RWPE1 (cell line): ENCODE data around the gene USP32.

Experiments used
- CTCF ChIA-PET: fragments of 350-600 bp; sonication (Branson Sonifier 250); formaldehyde crosslinking; extraction: SDS; loops from one replicate; lab custom pipeline; 2021; lab: Yijun Ruan, JAX
- POLR2A ChIA-PET: fragments of 400-600 bp; formaldehyde crosslinking; extraction: SDS; loops from one replicate; lab custom pipeline; 2020; ENCODE audit warnings: antibody characterized with exemption; ENCODE audit not compliant: low non-redundant PET; lab: Yijun Ruan, JAX
- DNase-seq: peaks from one replicate; pipeline ENCODE4 v3.0.0; 2012; ENCODE audit warnings: low spot score
- H3K27ac ChIP-seq: fragments of 450-650 bp; 2 replicates; pipeline ENCODE4 v1.5.1; 2017
- TF ChIP-seq, protein P1 (sequence below): fragments of 450-650 bp; conservative IDR thresholded peaks from 2 replicates; pipeline ENCODE4 v1.5.1; 2017; ENCODE audit warnings: low read depth, mild to moderate bottlenecking

Gene USP32

DNA sequence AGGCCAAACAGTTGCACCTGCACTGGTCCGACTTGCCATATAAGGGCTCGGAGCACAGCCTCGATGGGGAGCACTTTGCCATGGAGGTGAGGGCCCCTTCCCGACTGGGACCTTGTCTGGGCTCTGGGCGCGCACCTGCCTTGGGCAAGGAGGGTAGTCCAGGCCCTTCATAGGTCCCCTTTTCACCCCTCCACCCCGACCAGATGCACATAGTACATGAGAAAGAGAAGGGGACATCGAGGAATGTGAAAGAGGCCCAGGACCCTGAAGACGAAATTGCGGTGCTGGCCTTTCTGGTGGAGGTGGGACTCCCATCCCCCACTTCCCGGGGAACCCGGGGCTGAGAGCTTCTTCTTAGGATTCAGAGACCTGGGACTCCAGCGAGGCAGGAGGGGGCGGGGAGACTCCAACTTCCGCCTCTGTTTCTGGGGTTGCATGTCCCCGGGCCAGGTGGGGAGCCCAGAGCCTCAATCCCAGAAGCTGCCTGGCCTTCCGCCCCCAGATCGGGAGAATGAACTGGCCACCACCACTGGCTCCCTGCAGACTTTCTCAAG lies 234.4 kb downstream of the USP32 start:
- CTCF ChIA-PET = interaction anchor here (0.5 kb wide), 1 partner anchor 17 kb away, joined by 3 read pairs; no protein-coding TSS in a partner anchor
- POLR2A ChIA-PET = no interaction called here
- no peak overlapping the region for H3K27ac ChIP-seq
- TF ChIP-seq, protein P1, sequence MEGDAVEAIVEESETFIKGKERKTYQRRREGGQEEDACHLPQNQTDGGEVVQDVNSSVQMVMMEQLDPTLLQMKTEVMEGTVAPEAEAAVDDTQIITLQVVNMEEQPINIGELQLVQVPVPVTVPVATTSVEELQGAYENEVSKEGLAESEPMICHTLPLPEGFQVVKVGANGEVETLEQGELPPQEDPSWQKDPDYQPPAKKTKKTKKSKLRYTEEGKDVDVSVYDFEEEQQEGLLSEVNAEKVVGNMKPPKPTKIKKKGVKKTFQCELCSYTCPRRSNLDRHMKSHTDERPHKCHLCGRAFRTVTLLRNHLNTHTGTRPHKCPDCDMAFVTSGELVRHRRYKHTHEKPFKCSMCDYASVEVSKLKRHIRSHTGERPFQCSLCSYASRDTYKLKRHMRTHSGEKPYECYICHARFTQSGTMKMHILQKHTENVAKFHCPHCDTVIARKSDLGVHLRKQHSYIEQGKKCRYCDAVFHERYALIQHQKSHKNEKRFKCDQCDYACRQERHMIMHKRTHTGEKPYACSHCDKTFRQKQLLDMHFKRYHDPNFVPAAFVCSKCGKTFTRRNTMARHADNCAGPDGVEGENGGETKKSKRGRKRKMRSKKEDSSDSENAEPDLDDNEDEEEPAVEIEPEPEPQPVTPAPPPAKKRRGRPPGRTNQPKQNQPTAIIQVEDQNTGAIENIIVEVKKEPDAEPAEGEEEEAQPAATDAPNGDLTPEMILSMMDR = no peak
- no peak for DNase-seq

DNA sequence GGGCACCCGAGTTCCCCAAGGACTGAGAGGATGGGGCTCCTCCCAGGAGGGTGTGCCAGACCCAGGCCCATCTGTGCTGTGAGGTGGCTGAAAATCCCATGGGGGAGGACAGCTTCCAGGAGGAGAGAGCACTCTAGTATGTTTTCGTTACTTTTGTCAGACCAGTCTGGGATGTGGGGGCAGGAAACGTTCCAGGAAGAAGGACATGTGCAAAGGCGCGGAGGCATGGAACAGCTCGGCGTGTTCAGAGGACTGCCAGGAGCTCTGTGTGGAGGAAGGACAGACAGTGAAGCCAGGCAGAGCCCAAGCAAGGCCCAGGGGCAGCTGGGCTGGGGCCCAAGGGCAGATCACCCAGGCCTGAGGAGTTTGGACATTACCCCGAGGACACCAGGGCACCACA lies 235.2 kb downstream of the USP32 start:
- CTCF ChIA-PET = interaction anchor here (0.5 kb wide), 1 partner anchor 17 kb away, joined by 3 read pairs; no protein-coding TSS in a partner anchor
- TF ChIP-seq, protein P1 = no peak
- POLR2A ChIA-PET = no interaction called here
- no peak overlapping the region for H3K27ac ChIP-seq
- no peak for DNase-seq

DNA sequence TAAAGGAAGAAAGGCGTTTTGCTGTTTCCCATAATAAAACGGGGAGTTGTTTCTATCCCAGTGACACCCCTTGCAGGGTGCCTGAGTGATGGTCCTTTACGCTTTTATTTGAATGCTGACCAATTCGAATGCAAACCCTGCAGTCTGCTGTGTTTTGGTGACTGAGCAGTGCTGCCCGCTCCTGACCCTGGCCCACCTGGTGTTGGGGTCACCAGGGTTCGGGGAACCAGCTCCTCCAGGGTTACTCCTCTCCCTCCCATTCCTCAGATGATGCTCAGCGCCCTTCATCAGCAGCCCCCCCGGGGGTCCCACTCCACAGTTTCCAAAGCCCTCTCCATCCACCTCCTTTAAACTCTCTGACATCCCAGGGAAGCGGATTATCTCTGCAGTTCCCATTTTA lies 236.1 kb downstream of the USP32 start:
- TF ChIP-seq, protein P1 = no peak
- CTCF ChIA-PET = no interaction called here
- POLR2A ChIA-PET = no interaction called here
- no peak for DNase-seq
- H3K27ac ChIP-seq = no peak overlapping the region

DNA sequence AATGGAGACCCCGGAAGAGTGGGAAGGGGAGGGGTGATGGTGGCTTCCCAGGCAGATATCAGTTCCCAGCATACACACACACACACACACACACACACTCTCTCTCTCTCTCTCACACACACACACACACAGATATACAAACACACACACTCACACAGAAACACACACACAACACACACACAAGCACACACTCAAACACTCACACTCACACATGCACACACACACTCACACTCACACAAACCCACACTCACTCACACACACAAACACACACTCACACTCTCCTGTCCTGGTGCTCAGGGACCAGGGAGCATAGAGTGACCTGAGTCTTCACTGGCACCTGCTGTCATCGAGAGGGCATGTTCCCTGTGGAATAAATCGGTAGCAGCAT lies 236.5 kb downstream of the USP32 start:
- no peak for DNase-seq
- ChIA-PET CTCF (no interaction called here), POLR2A (no interaction called here)
- TF ChIP-seq, protein P1 = no peak
- H3K27ac ChIP-seq = no peak overlapping the region

DNA sequence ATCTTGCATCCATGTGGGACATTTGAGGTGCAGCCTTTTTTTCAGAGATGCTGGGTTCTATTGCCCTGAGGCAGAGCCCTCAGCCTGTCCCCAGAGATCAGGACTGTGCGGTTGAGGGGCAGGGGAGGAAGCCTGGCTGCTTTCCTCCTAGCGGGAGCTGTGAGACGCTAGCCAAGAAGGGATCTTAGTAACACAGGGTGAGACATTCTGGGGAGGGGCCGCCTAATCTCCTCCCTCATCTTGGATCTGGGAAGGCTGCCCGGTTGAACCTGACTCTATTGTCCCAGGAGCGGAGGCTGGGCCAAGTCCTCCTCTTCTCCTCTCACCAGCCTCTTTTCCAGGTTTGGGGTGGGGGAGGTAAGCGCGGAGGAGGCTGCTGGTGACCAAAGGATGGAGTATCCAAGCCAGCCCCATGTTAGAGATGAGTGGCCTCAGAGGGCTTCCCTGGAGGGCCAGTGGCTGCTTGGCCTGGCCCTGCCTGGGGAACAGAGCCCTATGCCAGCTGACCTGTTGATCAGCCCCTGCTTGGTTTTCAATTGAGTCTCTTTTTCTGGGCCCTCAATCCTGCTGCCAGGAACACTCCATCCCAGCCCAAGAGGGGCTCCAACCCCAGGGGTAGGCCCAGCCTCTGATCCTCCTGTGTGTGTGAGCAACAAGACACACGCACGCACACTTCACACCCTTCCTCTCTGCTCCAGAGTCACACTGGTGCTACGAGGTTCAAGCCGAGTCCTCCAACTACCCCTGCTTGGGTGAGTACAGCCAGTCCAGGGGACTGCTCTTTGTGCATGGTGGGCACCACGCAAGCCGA lies 237.1 kb downstream of the USP32 start:
- POLR2A ChIA-PET = no interaction called here
- CTCF ChIA-PET = no interaction called here
- TF ChIP-seq, protein P1 = no peak
- H3K27ac ChIP-seq = no peak overlapping the region
- peak; percentile 23 for DNase-seq

DNA sequence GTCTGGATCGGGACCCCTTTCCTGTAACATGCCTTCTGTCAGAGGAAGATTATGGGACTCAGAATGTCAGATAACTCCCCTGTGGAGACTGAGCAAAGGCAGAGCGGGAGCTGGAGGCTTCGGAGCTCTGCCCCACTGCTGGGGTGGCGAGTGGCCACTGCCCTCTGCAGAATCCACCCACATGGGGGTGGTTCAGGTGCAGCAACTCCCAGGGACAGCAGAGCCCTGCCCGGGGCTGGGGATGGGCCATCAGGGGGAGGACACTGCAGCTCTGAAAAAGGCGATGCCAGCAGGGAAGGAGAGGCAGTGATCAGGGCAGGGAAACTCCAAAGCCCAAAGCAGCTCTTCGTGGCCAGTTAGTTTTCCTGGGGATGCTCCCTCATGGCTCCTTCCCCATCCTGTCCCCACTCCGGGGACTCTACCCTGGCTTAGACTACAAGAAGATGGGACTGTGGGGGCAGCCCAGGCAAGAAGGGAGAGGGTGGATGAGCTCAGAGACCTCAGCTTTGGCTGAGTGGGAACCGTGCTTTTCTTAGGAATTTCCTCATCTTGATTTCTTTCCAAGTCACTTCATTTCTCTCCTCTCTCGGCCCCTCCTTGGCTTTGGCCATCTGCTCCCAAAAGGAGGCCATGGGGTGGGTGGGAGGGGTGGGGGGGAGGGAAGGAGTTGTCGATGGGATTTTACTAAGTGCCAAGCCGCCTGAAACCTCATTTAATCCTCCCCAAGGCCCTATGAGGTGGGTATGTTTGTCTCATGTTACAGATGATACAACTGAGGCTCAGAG lies 238.1 kb downstream of the USP32 start:
- DNase-seq = no peak
- ChIA-PET POLR2A (interaction anchor here (0.9 kb wide), 1 partner anchor 12 kb away, joined by 4 read pairs; no protein-coding TSS in a partner anchor), CTCF (no interaction called here)
- TF ChIP-seq, protein P1 = no peak
- no peak overlapping the region for H3K27ac ChIP-seq
